Ureter (tissue), 1 donor: ENCODE measurements around the gene DSCAML1. TPM values are rescaled to one million over a fixed set of nuclear protein-coding genes. Genes with fewer than 3 reads are reported as not detected.

Experiments used
- DNase-seq: peaks from one replicate; pipeline ENCODE4 v3.0.0-alpha.2; 2020; ENCODE audit warnings: low spot score
- total RNA-seq: library from RNA; stranded (reverse); gene quantifications from one replicate; pipeline ENCODE4 v1.2.4, GENCODE V29; 2023
- donor health status: DM: yes; HTN: yes; CAD: no.

The DSCAML1 gene
- total RNA-seq, 1 donor from 2014 or later = 0.81 TPM

- DNase-seq = no peak
These were observed 245.2 kb downstream of the DSCAML1 start for GRCh38 chr11:117551761-117552343.

- DNase-seq = no peak
These were observed 246.6 kb downstream of the DSCAML1 start for GRCh38 chr11:117550466-117550865.

GRCh38 chr11:117549417-117549816 is 247.6 kb downstream of the DSCAML1 start:
- DNase-seq = no peak

GRCh38 chr11:117548876-117549275 is 248.1 kb downstream of the DSCAML1 start:
- no peak for DNase-seq

- no peak for DNase-seq
These were observed 249.1 kb downstream of the DSCAML1 start for GRCh38 chr11:117547946-117548345.

- no peak for DNase-seq
These were observed 249.7 kb downstream of the DSCAML1 start for GRCh38 chr11:117547195-117547850.

- no peak for DNase-seq
These were observed 250.4 kb downstream of the DSCAML1 start for GRCh38 chr11:117546431-117547194.

- DNase-seq = no peak
These were observed 251.3 kb downstream of the DSCAML1 start for GRCh38 chr11:117545706-117546105.

- DNase-seq = no peak
These were observed 252.8 kb downstream of the DSCAML1 start for GRCh38 chr11:117544130-117544800.

- DNase-seq = no peak
These were observed 255.8 kb downstream of the DSCAML1 start for GRCh38 chr11:117541211-117541610.

- DNase-seq = no peak
These were observed 258.5 kb downstream of the DSCAML1 start for GRCh38 chr11:117538263-117539135.

- DNase-seq = no peak
These were observed 261.1 kb downstream of the DSCAML1 start for GRCh38 chr11:117535850-117536411.

- DNase-seq = peak; percentile 57
These were observed 261.7 kb downstream of the DSCAML1 start for GRCh38 chr11:117535201-117535849.

GRCh38 chr11:117532568-117532967 is 264.4 kb downstream of the DSCAML1 start:
- no peak for DNase-seq

- DNase-seq = no peak
These were observed 267.2 kb downstream of the DSCAML1 start for GRCh38 chr11:117529816-117530215.

GRCh38 chr11:117528097-117528721 is 268.8 kb downstream of the DSCAML1 start:
- DNase-seq = no peak

- DNase-seq = no peak
These were observed 269.7 kb downstream of the DSCAML1 start for GRCh38 chr11:117527271-117527670.

- no peak for DNase-seq
These were observed 271.0 kb downstream of the DSCAML1 start for GRCh38 chr11:117525866-117526542.

- DNase-seq = no peak
These were observed 272.4 kb downstream of the DSCAML1 start for GRCh38 chr11:117524468-117525183.
